Measurements from ENCODE around the gene DSE. TPM values are rescaled to one million over a fixed set of nuclear protein-coding genes. Genes with fewer than 3 reads are reported as not detected.

DSE gene
- total RNA-seq, 2 experiments from 2014 or later = 3.7 to 3.8 TPM

- ChIA-PET CTCF (interaction anchor here (0.6 to 2.0 kb wide), 2 partner anchors 13 to 118 kb away, joined by 3 to 4 read pairs; no protein-coding TSS in a partner anchor), POLR2A (no interaction called here)
- Mint-ChIP-seq H3K27ac (no peak overlapping the region), H3K36me3 (ENCODE audit: low read depth) (no peaks in the 10 kb centered on the region), H3K27me3 (ENCODE audit: low read depth) (peaks cover 4% of the 10 kb centered on the region), H3K9me3 (ENCODE audit: insufficient read depth) (no peaks in the 10 kb centered on the region), H3K4me3 (no peak overlapping the region), H3K4me1 (ENCODE audit: low read depth) (no peaks in the 10 kb centered on the region)
- no peak for ATAC-seq
- no peak for DNase-seq
Measured at GRCh38 chr6:116405652-116406356, 35.1 kb downstream of the DSE start.

DNA sequence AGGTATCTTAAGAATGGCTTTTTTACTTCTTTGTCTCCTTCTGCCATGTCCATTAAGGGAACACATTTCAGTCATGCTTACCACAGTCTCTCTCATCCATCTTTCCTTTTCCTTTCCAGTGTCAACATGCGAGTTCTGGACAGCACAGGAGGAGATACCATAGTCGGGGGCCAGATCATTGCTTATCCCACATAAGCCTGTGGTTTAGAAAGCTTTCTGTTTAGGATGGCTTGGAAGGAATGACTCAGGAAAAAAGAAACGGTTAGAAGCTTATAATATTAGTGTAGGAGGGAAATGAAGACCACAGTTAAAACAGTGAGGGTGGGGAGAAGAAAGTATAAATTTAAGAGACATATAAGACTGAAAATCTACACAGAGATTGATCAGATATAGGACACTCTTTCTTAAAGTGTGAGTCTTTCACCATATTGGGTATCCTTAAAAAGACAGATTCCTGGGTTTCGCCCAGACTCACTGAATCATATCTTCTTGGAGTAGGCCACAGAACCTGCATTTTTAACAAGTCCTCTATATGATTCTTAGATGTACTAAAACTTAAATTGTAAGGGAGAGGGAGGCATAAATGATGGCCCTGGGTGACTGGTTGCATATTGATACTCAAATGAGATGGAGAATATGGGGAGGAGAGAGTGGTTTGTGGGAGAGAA, 36.1 kb downstream of the DSE start:
- POLR2A ChIA-PET = no interaction called here
- DNase-seq = no peak
- H3K4me3 Mint-ChIP-seq = no peak overlapping the region
- peaks cover 4% of the 10 kb centered on the region for H3K27me3 Mint-ChIP-seq (ENCODE audit: low read depth)
- no peaks in the 10 kb centered on the region for H3K4me1 Mint-ChIP-seq (ENCODE audit: low read depth)
- H3K27ac Mint-ChIP-seq = no peak overlapping the region
- no peaks in the 10 kb centered on the region for H3K9me3 Mint-ChIP-seq (ENCODE audit: insufficient read depth)
- no peaks in the 10 kb centered on the region for H3K36me3 Mint-ChIP-seq (ENCODE audit: low read depth)
- ATAC-seq = no peak
- CTCF ChIA-PET = interaction anchor here (2.0 kb wide), 1 partner anchor 119 kb away, joined by 4 read pairs; no protein-coding TSS in a partner anchor

- DNase-seq = no peak
- Mint-ChIP-seq H3K9me3 (ENCODE audit: insufficient read depth) (no peaks in the 10 kb centered on the region), H3K36me3 (ENCODE audit: low read depth) (no peaks in the 10 kb centered on the region), H3K4me1 (ENCODE audit: low read depth) (no peaks in the 10 kb centered on the region), H3K27me3 (ENCODE audit: low read depth) (peaks cover 4% of the 10 kb centered on the region), H3K4me3 (no peak overlapping the region), H3K27ac (no peak overlapping the region)
- POLR2A ChIA-PET = no interaction called here
- ATAC-seq = no peak
- CTCF ChIA-PET = no interaction called here
Measured at GRCh38 chr6:116408491-116408890, 37.7 kb downstream of the DSE start.

- ATAC-seq (no peak), DNase-seq (no peak)
- ChIA-PET CTCF (no interaction called here), POLR2A (no interaction called here)
- H3K4me1 Mint-ChIP-seq (ENCODE audit: low read depth) = no peaks in the 10 kb centered on the region
- peaks cover 4% of the 10 kb centered on the region for H3K27me3 Mint-ChIP-seq (ENCODE audit: low read depth)
- no peaks in the 10 kb centered on the region for H3K36me3 Mint-ChIP-seq (ENCODE audit: low read depth)
- H3K27ac Mint-ChIP-seq = no peak overlapping the region
- no peaks in the 10 kb centered on the region for H3K9me3 Mint-ChIP-seq (ENCODE audit: insufficient read depth)
- H3K4me3 Mint-ChIP-seq = no peak overlapping the region
Measured at GRCh38 chr6:116409756-116410155, 39.0 kb downstream of the DSE start.

DNA sequence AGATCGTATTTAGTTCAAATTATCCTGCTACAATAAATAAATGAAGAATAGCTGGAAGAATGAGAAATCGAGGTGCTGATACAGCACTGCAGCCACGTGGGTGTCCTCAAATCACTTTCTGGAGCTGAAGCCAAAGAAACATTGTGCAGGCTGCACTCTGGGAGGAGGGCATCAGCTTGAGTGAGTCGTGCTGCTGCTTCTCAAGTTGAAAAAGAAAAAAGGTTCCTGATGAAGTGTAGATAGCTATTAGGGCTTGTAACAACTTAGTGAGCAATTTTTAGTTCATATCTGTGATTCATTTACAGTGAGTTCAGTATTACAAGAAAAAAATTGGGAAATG, 40.5 kb downstream of the DSE start:
- DNase-seq = no peak
- no peaks in the 10 kb centered on the region for H3K36me3 Mint-ChIP-seq (ENCODE audit: low read depth)
- no peaks in the 10 kb centered on the region for H3K9me3 Mint-ChIP-seq (ENCODE audit: insufficient read depth)
- ChIA-PET POLR2A (no interaction called here), CTCF (interaction anchor here (1.3 kb wide), 1 partner anchor 12 kb away, joined by 3 read pairs; no protein-coding TSS in a partner anchor)
- peaks cover 5% of the 10 kb centered on the region for H3K27me3 Mint-ChIP-seq (ENCODE audit: low read depth)
- no peak overlapping the region for H3K27ac Mint-ChIP-seq
- no peak for ATAC-seq
- H3K4me1 Mint-ChIP-seq (ENCODE audit: low read depth) = no peaks in the 10 kb centered on the region
- H3K4me3 Mint-ChIP-seq = no peak overlapping the region

- Mint-ChIP-seq H3K36me3 (ENCODE audit: low read depth) (no peaks in the 10 kb centered on the region), H3K27me3 (ENCODE audit: low read depth) (peaks cover 5% of the 10 kb centered on the region), H3K27ac (no peak overlapping the region), H3K4me1 (ENCODE audit: low read depth) (no peaks in the 10 kb centered on the region), H3K9me3 (ENCODE audit: insufficient read depth) (no peaks in the 10 kb centered on the region), H3K4me3 (no peak overlapping the region)
- DNase-seq (no peak), ATAC-seq (no peak)
- ChIA-PET POLR2A (no interaction called here), CTCF (interaction anchor here (1.3 kb wide), 1 partner anchor 11 kb away, joined by 3 read pairs; no protein-coding TSS in a partner anchor)
Measured at GRCh38 chr6:116412270-116412669, 41.5 kb downstream of the DSE start.

GRCh38 chr6:116413357-116413756, 42.6 kb downstream of the DSE start:
- POLR2A ChIA-PET = no interaction called here
- CTCF ChIA-PET = interaction anchor here (0.6 kb wide), 1 partner anchor 83 kb away, joined by 3 read pairs; no protein-coding TSS in a partner anchor
- no peaks in the 10 kb centered on the region for H3K4me1 Mint-ChIP-seq (ENCODE audit: low read depth)
- H3K36me3 Mint-ChIP-seq (ENCODE audit: low read depth) = no peaks in the 10 kb centered on the region
- H3K9me3 Mint-ChIP-seq (ENCODE audit: insufficient read depth) = no peaks in the 10 kb centered on the region
- H3K4me3 Mint-ChIP-seq = no peak overlapping the region
- ATAC-seq = no peak
- H3K27ac Mint-ChIP-seq = no peak overlapping the region
- H3K27me3 Mint-ChIP-seq (ENCODE audit: low read depth) = peaks cover 5% of the 10 kb centered on the region
- no peak for DNase-seq

- Mint-ChIP-seq H3K36me3 (ENCODE audit: low read depth) (no peaks in the 10 kb centered on the region), H3K4me3 (no peak overlapping the region), H3K27me3 (ENCODE audit: low read depth) (peaks cover 5% of the 10 kb centered on the region), H3K9me3 (ENCODE audit: insufficient read depth) (no peaks in the 10 kb centered on the region), H3K4me1 (ENCODE audit: low read depth) (no peaks in the 10 kb centered on the region), H3K27ac (no peak overlapping the region)
- ATAC-seq (no peak), DNase-seq (no peak)
- ChIA-PET POLR2A (no interaction called here), CTCF (interaction anchor here (1.3 kb wide), 1 partner anchor 24 kb away, joined by 3 read pairs; no protein-coding TSS in a partner anchor)
Measured at GRCh38 chr6:116417661-116418060, 46.9 kb downstream of the DSE start.

DNA sequence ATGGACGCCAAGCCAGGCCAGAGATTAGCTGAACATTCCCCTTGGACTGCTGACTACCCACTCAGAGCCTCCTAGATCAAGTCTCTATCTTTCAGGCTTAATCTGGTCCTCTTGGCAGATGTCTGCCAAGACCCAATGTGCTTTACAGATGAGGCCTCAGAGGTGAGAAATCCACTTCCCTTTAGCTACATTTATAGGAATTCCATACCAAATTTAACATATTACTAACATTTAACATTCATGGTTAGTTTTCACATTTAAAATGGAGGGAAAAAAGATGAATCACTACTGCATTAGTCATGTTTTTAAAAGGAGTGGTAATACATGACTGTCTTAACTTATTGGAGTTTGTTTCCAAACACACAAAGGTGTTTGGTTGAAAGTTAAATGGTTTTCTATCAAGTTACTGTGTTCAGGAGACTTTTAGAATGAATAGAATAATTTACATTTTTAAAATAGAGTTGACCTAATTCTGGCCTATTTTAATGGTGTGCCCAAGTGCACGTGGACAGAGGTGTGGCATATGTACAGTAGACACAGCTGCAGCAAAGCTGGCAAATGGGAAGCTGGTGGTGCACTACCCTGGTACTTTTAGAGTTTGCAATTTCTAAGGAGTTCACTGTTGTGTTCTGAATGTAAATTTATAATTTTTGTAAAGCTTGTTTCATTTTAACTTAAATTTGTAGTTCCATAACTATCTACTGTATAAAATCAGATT, 48.5 kb downstream of the DSE start:
- no peaks in the 10 kb centered on the region for H3K4me1 Mint-ChIP-seq (ENCODE audit: low read depth)
- no peak for DNase-seq
- ChIA-PET POLR2A (no interaction called here), CTCF (interaction anchor here (1.0 kb wide), 2 partner anchors 25 to 113 kb away, joined by 3 to 4 read pairs; no protein-coding TSS in a partner anchor)
- H3K36me3 Mint-ChIP-seq (ENCODE audit: low read depth) = no peaks in the 10 kb centered on the region
- no peak overlapping the region for H3K4me3 Mint-ChIP-seq
- ATAC-seq = no peak
- peaks cover 5% of the 10 kb centered on the region for H3K27me3 Mint-ChIP-seq (ENCODE audit: low read depth)
- H3K27ac Mint-ChIP-seq = no peak overlapping the region
- no peaks in the 10 kb centered on the region for H3K9me3 Mint-ChIP-seq (ENCODE audit: insufficient read depth)

- CTCF ChIA-PET = interaction anchor here (1.0 kb wide), 3 partner anchors 17 to 24 kb away, joined by 3 to 4 read pairs (median 3); no protein-coding TSS in a partner anchor
- POLR2A ChIA-PET = no interaction called here
- DNase-seq (no peak), ATAC-seq (no peak)
- no peak overlapping the region for H3K4me3 Mint-ChIP-seq
- H3K27ac Mint-ChIP-seq = no peak overlapping the region
- H3K36me3 Mint-ChIP-seq (ENCODE audit: low read depth) = no peaks in the 10 kb centered on the region
- peaks cover 5% of the 10 kb centered on the region for H3K27me3 Mint-ChIP-seq (ENCODE audit: low read depth)
- no peaks in the 10 kb centered on the region for H3K9me3 Mint-ChIP-seq (ENCODE audit: insufficient read depth)
- H3K4me1 Mint-ChIP-seq (ENCODE audit: low read depth) = no peaks in the 10 kb centered on the region
Measured at GRCh38 chr6:116420341-116420740, 49.6 kb downstream of the DSE start.

- Mint-ChIP-seq H3K27ac (no peak overlapping the region), H3K36me3 (ENCODE audit: low read depth) (no peaks in the 10 kb centered on the region), H3K4me1 (ENCODE audit: low read depth) (no peaks in the 10 kb centered on the region), H3K27me3 (ENCODE audit: low read depth) (no peaks in the 10 kb centered on the region), H3K9me3 (ENCODE audit: insufficient read depth) (no peaks in the 10 kb centered on the region), H3K4me3 (no peak overlapping the region)
- DNase-seq (no peak), ATAC-seq (no peak)
- ChIA-PET POLR2A (no interaction called here), CTCF (interaction anchor here (1.0 kb wide), 1 partner anchor 11 kb away, joined by 3 read pairs; no protein-coding TSS in a partner anchor)
Measured at GRCh38 chr6:116422238-116422637, 51.5 kb downstream of the DSE start.

DNA sequence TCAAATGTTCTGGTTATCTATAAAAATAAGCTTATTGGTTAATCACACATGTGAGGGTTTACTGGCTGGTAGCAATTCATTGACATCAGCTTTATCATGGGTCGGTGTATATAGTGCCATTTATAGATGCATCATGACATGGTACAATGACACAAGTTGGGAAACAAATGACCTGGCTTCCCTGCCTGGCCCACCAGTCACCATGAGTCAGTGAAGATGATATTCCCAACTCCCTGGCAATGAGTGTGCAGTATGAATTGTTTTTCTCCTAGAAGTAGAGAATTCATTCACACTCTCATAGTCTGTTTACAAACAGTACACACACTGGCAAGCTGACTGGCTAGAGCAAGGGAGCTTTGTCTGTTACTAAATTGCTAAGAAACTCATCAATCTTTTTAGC, 53.3 kb downstream of the DSE start:
- ATAC-seq = no peak
- H3K36me3 Mint-ChIP-seq (ENCODE audit: low read depth) = no peaks in the 10 kb centered on the region
- no peak for DNase-seq
- H3K27ac Mint-ChIP-seq = no peak overlapping the region
- POLR2A ChIA-PET = no interaction called here
- CTCF ChIA-PET = interaction anchor here (1.0 kb wide), 1 partner anchor 109 kb away, joined by 4 read pairs; no protein-coding TSS in a partner anchor
- no peaks in the 10 kb centered on the region for H3K9me3 Mint-ChIP-seq (ENCODE audit: insufficient read depth)
- no peaks in the 10 kb centered on the region for H3K4me1 Mint-ChIP-seq (ENCODE audit: low read depth)
- no peak overlapping the region for H3K4me3 Mint-ChIP-seq
- H3K27me3 Mint-ChIP-seq (ENCODE audit: low read depth) = no peaks in the 10 kb centered on the region

All from activated CD8-positive, alpha-beta T cell treated with anti-CD3 and anti-CD28 coated beads, Interleukin-2, amount 10 ng/mL, durations not matched to agents 7 days and 5 days (primary cell).